ENCODE data around the gene PPP1R12A.
"Not testable (repeated sequence)": the region's sequence is repeated elsewhere in the genome, so short reads cannot be mapped to it uniquely, and the experiment has no call there.

PPP1R12A gene

DNA sequence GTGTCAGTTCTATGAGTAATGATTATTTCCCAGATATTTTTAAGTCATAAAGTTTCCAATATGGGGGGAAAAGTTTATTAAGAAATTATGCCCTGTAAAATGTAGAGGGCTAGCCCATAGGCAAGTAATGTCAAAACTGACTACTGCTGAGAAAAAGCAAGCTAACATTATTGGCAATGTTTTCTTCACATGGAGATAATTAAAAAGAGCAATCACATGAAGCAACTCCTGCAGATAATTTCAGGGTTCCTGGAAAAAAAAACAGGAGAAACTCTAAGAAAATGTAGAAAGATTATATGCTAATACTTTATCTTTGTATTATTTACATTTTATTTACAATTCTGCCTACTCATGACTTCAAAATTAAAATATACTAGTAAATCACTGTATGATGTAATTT, 39.8 kb downstream of the PPP1R12A start:
- DNase-seq (ENCODE audit: low read depth, low spot score), result no peak

DNA sequence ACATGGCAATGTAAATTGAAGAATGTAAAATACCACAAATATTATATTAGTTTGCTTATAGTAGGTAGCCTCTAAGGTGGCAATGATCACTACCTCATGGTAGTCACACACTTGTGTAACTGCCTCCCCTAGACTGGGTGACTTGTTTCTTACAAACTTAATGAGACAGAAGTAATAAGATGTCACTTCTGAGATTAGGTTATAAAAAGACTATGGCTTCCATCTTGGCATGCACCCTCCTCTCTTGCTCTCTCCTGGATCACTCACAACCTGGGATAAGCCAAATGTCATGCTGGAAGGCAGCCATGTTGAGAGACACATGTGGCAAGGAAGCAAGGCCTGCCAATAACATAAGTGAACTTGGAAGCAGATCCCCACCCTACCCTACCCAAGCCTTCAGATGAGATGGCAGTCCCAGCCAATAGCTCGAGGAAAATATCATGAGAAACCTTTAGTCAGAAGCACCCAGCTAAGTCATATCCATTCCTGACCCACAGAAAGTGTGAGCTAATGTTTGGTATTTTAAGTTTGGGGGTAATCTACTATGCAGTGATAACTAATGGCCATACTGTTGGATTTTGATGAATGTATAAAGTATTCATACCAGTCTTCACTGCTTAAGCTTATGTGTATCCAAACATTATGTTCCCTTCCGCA, 43.3 kb downstream of the PPP1R12A start:
- no peak for DNase-seq (ENCODE audit: low read depth, low spot score)

DNA sequence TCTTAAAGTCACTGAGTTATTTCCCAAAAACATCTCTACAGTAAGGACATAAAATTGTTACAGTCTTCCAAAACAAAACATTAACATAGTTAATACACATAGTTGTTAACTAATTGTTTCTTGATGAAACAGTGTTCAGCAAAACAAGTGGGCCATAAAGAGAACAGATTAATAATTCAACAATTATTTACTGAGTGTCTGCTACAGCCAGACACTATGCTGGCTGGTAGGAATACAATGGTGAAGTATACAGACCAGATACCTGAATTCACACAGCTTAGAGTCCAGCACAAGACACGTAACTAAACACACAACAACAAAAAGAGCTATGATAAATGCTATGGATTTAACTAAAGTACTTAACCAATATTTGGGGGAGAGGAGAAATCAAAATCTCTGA, 47.0 kb downstream of the PPP1R12A start:
- DNase-seq (ENCODE audit: low read depth, low spot score), result no peak

DNA sequence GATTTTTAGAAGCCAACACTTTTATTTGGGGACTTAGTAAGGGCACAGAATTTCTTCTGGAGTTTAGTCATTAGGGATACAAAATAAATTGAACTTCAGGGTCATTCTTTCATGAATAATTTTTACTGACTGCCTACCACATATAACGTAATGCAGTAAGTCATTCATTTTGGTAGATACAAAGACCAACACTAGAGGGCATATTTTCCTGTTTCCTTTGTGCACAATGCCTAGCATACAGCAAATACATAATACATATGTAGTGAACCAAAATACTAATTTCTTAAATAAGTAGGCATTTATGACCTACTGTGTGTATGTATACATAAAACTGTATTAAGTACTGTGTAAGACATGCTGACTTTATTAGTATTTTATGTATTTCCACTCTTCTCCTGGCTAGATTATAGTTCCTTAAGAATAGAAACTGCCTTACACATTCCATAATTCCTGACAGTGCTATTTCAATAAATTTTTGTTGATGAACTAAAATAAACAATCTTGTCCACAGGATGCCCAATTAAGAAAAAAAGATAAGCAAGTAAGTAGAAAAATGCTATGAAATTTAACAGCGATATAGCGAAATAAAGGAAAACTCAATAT, 47.9 kb downstream of the PPP1R12A start:
- peak; percentile 52 for DNase-seq (ENCODE audit: low read depth, low spot score)

DNA sequence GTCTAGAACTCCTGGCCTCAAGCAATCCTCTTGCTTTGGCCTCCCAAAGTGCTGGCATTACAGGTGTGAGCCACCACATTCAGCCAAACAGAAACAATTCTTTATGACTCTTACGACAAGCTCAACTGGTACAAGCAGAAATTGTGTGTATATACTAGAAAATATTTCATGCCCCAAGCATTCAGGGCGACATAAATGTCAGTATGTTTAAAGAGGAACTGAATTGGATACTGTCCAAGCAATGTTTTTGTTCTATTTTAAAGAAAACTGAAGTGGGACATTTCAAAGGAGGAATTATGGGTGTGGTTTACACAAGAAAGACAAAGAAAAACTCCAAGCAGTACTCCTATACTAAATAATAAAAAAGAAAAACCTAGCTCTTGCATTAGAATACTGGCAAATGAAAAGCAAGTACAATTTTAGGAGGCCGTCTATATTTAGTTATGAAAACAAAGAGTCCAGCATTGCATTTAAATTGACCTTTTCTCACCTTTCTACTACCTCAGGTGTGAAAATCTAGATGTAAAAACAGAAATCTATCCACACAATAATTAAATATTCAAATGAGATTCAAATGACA, 48.9 kb downstream of the PPP1R12A start:
- no peak for DNase-seq (ENCODE audit: low read depth, low spot score)

DNA sequence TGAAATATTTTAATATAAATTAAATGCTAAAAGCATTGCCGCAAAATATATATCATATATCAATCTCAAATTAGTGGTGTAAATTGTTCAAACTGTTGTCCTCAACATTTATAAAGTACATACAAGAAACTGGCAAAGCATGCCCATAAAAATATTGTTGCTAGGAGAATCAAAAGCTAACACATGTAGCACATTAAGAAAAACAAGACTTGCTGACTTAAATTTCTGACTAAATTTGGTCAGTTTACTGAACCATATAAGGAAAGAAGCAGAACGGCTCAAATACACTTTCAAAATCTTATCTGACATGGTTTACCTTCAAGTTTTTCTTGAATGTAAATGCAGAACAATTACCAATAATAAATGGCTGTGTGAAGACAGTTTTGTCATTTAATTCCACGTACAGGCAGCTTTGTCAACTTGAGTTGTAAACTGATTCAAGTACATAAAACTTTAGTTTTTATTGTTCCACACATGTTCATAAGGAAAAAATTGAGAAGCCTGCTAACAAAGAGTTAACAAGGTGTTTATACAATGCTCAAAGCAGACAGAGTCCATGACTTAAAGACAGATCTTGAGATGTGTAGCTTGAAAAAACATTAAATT, 50.4 kb downstream of the PPP1R12A start:
- no peak for DNase-seq (ENCODE audit: low read depth, low spot score)

DNA sequence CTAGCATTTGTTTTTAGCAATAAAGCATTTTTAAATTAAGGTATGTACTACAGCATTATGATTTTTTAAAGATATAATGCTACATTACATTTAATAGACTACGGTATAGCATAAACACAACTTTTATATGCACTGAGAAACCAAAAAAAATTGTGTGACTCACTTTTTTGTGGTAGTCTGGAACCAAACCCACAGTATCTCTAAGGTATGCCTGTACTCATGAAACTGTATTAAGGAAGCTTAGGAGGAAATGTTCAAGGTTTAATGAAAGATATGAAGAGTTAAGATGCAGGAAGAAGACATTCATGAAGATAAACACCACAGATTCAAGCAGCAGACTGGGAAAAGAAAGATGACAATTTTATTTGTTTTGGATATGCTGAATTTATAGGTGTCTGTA, 51.7 kb downstream of the PPP1R12A start:
- DNase-seq (ENCODE audit: low read depth, low spot score), result peak; percentile 58

DNA sequence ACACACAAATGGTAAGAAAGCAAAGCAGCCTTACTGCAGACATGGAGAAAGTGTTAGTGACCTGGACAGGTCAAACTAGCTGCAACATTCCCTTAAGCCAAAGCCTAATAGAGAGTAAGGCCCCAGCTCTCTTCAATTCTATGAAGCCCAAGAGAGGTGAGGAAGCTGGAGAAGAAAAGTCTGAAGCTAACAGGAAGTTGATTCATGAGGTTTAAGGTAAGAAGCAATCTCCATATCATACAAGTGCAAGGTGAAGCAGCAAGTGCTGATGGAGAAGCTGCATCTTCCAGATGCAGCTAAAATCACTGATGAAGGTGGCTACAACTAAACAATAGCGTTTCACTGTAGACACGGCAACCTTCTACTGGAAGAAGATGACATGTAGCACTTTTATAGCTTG, 53.5 kb downstream of the PPP1R12A start:
- no peak for DNase-seq (ENCODE audit: low read depth, low spot score)

DNA sequence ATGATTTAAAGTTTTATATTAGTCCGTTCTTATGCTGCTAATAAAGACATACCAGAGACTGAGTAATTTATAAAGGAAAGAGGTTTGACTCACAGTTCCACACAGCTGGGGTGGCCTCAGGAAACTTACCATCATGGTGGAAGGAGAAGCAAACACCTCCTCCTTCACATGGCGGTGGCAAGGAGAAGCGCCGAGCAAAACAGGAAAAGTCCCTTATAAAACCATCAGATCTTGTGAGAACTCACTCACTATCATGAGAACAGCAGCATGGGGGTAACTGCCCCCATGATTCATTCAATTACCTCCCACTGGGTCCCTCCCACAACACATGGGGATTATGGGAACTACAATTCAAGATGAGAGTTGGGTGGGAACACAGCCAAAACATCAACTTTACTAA, 56.4 kb downstream of the PPP1R12A start:
- not testable (repeated sequence) for DNase-seq (ENCODE audit: low read depth, low spot score)

DNA sequence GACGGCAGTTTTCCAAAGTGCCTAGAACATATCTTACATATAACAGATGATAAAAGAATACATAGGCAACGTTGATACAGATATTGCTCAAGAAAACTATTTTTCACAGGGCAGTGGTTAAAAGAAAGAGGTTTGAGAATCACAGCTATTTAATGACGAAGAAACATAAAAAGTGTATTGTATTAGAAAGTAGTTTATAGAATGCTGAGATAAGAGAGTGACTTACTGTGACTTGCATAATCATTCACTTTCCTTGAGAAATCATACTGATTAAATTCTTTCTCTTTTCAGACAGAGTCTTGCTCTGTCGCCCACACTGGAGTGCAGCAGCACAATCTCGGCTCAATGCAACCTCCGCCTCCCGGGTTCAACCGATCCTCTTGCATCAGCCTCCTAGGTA, 57.7 kb downstream of the PPP1R12A start:
- DNase-seq (ENCODE audit: low read depth, low spot score), result no peak

DNA sequence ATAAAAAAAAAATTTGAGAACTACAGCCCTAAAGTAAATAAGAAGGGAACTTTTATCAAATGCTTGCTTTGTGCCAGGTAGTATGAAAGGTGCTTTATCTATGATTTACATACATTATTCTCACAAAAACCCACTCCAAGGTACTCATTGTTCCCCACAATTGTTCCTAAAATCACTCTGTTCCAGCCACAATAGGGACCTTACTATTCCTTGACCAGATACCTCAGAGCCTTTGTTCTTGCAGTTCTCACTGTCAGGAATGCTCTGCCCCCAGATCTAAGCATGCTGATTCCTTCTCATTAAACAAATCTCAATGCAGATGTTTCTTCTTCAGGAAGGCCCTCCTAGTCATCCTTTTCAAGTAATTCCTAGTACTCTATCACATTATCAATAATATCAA, 60.2 kb downstream of the PPP1R12A start:
- DNase-seq (ENCODE audit: low read depth, low spot score), result no peak

DNA sequence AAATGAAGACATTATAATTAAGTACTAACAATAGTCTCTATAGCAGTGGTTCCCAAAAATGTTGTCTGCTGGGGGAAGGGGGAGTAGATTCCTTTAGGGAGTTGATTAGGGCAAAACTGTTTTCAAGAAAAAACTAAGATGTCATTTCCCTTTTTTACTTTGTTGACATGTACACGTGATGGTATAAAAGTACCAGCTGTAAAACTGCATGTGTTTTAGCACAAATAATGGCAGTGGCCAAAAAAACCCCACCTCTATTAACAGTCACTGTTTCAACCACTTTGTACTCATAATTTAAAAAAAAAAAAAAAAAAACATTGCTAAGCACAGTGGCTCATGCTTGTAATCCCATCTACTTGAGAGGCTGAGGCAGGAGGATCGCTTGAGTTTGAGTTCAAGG, 61.7 kb downstream of the PPP1R12A start:
- no peak for DNase-seq (ENCODE audit: low read depth, low spot score)

DNA sequence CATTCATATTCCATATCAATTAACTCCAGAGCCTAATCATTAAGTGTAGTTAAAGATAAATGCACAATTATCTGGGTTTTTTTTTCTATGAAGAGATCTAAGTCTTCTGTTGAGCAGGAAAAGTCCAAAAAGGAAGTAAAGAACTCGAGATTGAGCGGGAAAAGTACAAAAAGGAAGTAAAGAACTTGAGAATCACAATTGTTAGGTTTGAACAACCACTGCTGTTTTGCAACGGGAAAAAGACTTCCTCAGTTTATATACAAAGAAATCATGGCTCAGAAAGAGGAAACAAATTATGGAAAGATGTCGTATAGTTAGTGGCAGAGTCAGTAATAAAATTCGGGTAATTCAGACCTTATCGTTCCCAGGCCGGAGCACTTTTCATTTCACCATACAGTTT, 63.3 kb downstream of the PPP1R12A start:
- DNase-seq (ENCODE audit: low read depth, low spot score), result no peak

DNA sequence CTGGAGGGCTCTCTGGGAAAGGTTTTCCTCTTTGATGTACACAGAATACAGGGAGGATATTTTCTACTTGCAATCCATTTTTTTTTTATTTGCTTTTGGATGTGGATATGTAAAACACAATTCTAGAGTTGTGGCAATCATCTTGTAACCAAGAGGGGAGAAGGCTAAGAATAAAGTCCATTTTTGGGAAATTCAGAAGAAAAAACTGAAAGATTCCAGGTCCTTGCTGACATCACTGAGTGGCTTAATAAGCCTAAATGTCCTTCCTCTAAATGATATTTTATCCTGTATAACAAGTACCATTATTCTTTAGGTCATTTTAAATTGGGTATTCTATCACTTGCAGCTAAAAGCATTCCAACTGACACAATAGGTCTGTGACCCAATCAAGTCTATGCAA, 64.0 kb downstream of the PPP1R12A start:
- DNase-seq (ENCODE audit: low read depth, low spot score), result no peak

DNA sequence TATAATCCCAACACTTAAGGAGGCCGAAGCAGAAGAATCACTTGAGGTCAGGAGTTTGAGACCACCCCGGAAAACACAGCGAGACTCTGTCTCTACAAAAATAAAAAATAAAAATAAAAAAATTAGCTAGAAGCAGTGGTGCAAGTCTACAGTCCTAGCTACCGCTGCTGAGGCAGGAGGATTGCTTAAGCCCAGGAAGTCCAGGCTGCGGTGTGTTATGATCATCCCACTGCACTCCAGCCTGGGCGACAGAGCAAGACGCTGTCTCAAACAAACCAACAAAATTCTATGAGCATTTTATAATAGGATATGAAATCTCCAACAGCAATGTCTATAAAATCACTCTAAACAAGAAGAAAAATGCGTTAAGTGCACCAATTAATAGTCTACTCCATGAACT, 75.3 kb downstream of the PPP1R12A start:
- no peak for DNase-seq (ENCODE audit: low read depth, low spot score)

DNA sequence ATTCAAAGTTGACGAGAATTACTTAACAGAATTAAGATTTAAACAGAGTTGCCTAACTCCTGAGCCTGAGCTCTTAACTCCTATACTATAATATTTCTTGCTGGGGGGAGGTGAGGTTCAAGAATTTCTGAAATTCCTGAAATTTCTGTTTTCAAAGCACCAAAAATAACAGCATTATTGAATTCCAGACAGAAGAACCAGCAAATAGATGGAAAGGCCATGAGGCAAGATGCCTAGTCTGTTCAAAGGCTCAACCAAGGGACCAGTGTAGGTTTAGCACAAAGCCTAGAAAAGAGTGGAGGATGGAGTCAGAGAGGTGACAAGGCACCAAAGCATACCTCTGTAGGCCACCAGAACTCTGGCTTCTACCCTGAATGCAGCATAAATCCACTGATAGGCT, 76.4 kb downstream of the PPP1R12A start:
- DNase-seq (ENCODE audit: low read depth, low spot score), result peak; percentile 37

DNA sequence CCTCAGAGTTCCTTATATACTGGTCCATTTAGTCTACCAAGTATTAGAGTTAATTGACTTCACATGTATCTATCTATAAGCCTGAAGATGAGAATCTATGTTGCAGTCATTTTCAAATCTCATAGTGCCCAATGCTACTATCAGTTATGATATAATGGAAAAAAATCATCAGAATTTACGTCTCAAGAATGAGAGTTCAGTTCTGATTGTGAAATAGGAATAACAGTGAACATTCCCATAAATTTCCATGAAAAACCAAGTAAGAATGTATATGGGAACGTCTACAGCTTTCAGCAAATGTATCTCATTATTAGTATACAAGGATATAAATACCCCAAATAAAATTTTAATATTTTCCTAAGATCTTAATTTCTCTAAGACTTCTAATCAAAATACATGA, 77.2 kb downstream of the PPP1R12A start:
- DNase-seq (ENCODE audit: low read depth, low spot score), result no peak

DNA sequence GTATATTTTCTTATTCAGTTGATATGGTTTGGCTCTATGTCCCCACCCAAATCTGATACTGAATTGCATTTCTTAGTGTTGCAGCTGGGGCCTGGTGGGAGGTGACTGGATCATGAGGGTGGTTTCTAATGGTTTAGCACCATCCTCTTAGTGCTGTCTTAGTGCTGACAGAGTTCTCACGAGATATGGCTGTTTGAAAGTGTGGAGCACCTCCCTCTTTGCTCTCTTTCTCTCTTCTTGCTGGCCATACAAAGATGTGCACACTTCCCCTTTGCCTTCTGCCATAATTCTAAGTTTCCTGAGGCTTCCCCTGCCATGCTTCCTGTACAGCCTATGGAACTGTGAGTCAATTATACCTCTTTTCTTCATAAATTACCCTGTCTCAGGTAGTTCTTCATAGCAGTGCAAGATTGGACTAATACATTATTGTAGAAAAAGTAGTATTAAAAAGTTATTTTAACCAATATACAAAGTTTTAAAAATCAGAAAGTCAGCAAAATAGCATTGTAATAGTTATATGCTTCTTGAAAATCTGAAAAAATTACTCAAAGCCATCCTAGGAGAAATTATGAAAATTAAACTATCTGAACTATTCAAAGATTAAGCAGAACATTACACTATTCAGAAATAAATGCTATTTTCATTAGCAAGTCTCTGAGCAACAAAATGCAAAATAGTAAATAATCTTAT, 84.1 kb downstream of the PPP1R12A start:
- DNase-seq (ENCODE audit: low read depth, low spot score), result no peak

DNA sequence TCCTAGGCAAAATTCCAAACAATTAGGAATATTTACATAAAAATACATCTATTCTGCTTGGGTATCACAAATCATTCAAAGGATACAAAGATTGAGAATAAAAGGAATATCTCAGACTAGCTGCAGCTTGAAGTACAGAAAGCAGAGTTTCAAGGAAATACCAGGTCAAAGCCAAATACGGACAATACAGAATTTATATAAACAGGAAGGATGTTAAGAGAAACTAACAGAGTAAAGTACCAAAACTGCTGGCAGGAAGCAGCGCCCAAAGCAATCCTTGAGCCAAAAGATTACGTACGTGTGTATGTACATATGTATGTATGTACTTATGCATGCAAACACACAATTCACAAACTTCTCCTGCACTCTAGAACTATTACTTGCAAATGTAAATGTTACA, 86.6 kb downstream of the PPP1R12A start:
- DNase-seq (ENCODE audit: low read depth, low spot score), result no peak

DNA sequence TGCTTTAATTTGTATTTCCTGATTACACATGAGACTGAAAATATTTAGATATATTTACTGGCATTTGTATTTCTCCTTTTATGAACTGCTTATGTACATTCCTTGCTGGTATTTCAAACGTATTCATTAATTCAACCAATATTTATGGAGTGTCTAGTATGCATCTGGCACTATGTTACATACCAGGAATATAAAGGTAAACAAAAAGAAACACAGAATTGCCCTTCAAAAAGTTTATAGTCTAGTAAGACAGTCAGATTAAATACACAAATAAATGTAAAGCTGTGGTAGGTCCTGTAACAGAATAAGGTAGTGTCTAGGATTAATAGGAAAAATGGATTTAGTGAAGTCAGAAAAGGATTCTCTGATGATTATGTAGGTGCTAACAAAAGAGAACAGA, 87.5 kb downstream of the PPP1R12A start:
- DNase-seq (ENCODE audit: low read depth, low spot score), result no peak

DNA sequence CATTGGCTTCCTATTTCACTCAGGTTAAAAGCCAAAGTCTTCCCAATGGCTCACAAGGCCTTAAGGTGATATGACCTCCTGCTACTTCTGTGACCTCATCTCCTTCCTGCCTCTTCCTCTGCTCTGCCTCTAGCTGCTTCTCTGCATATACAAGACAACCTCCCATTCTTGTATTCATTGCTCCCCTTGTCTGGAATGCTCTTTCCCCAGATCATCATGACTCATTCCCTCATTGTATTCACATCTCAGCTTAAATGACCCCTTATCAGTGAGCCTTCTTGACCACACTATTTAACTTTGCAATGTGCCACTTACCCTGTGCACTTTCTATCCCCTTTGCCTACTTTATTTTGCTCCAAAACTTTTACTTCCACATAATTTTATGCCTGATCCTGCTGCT, 90.2 kb downstream of the PPP1R12A start:
- peak; percentile 79 for DNase-seq (ENCODE audit: low read depth, low spot score)

DNA sequence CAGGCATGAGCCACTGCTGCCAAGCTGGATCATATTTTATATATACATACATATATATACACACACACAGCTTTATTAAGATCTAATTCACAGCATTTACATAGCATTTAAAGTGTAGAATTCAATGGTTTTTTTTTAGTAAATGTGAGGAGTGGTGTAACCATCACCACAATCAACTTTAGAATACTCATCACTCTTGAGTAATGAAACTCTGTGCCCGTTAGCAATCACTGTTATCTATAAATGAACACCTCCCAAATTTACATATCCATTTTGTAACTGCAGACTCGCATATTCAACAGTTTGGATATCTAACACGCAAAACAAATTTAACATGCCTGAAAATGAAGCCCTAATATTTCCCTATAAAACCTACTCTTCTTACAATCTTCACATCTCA, 90.9 kb downstream of the PPP1R12A start:
- no peak for DNase-seq (ENCODE audit: low read depth, low spot score)

DNA sequence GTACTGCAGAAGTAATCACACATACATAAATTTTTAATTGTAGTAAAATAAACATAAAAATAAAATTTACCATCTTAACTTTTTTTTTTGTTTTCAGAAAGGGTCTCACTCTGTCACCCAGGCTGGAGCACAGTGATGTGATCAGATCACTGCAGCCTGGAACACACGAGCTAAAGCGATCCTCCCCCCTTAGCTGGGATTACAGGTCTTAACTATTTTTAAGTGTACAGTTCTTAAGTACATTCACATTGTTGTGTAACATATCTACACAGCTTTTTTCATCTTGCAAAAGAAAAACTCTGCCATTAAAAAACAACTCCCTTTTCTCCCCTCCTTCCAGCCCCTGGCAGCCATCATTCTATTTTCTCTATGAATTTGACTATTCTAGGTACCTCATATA, 92.3 kb downstream of the PPP1R12A start:
- no peak for DNase-seq (ENCODE audit: low read depth, low spot score)
